Transverse colon (tissue), 4 donors: ENCODE measurements around the gene CD69. TPM values are rescaled to one million over a fixed set of nuclear protein-coding genes. Genes with fewer than 3 reads are reported as not detected.

Source experiments
- DNase-seq: peaks from one replicate; pipeline ENCODE4 v3.0.0-alpha.2; 2019
- H3K27ac ChIP-seq, 4 donors: fragments of 200-600 bp; sonication (generic); 2 replicates each; pipeline ENCODE4 v1.5.1; 2016 to 2018; ENCODE audit warnings: inconsistent platforms in 4 of 4
- H3K27me3 ChIP-seq: fragments of 200-600 bp; sonication (generic); 2 replicates; pipeline ENCODE4 v1.5.1; 2017; ENCODE audit warnings: inconsistent platforms
- H3K36me3 ChIP-seq, 4 donors: fragments of 200-600 bp; sonication (generic); 2 replicates each; pipeline ENCODE4 v1.5.1; 2017 to 2019; ENCODE audit warnings: inconsistent platforms in 4 of 4
- H3K4me1 ChIP-seq, 4 donors: fragments of 200-600 bp; sonication (generic); 2 replicates each; pipeline ENCODE4 v1.5.1; 2017 to 2020; ENCODE audit warnings: inconsistent platforms in 4 of 4
- H3K4me3 ChIP-seq, 4 donors: fragments of 200-600 bp; sonication (generic); 1 replicate in 1 of 4; 2 replicates in 3 of 4; pipeline versions ENCODE4 v1.5.1 to v1.6.1; 2017 to 2019; ENCODE audit warnings: inconsistent platforms in 4 of 4
- H3K9me3 ChIP-seq, 2 donors: fragments of 200-600 bp; sonication (generic); 2 replicates each; pipeline ENCODE4 v1.5.1; 2017 to 2019; ENCODE audit warnings: inconsistent platforms in 2 of 2
- CTCF ChIP-seq, 5 experiments: fragments of 200-600 bp in 3 of 5; fragments of 450-650 bp in 2 of 5; sonication (generic) in 3 of 5; IDR thresholded peaks; 1 replicate in 2 of 5; 2 replicates in 3 of 5; pipeline ENCODE4 v1.5.1; 2016 to 2017; ENCODE audit warnings: antibody characterized with exemption in 5 of 5, inconsistent platforms in 3 of 5, mild to moderate bottlenecking in 2 of 5, moderate library complexity in 1 of 5
- EP300 ChIP-seq: sonication (generic); formaldehyde crosslinking; IDR thresholded peaks from one replicate; pipeline ENCODE4 v1.6.1; 2017; ENCODE audit warnings: antibody characterized with exemption, low read depth
- POLR2A ChIP-seq: fragments of 450-650 bp; IDR thresholded peaks from one replicate; pipeline ENCODE4 v1.6.1; 2016; ENCODE audit warnings: antibody characterized with exemption, mild to moderate bottlenecking, moderate library complexity
- POLR2AphosphoS5 ChIP-seq, 3 donors: sonication (generic); formaldehyde crosslinking; IDR thresholded peaks; one replicate each; pipeline ENCODE4 v1.6.1; 2016; ENCODE audit warnings: antibody characterized with exemption in 3 of 3
- WGBS, 2 donors: methylation state at CpG; one replicate each; pipeline ENCODE4 v1.1.5; 2018; ENCODE audit warnings: low coverage in 1 of 2; 5-methylcytosine and 5-hydroxymethylcytosine counted together
- in situ Hi-C, 4 donors: fragments of 200-750 bp; cut with MboI; loops; one replicate each; pipeline versions ENCODE4 v1.15.0 to v1.15.1; 2017; ENCODE audit warnings: low sequenced_read_pairs in 3 of 4, low pct_ligation_motif_present in 1 of 4, low pct_unique_long_range_greater_than_20kb in 1 of 4
- intact Hi-C: fragments of 100-400 bp; cut with DNase I; formaldehyde crosslinking; loops from one replicate; pipeline ENCODE4 v1.15.1; 2023; ENCODE audit warnings: low total_unique reads
- total RNA-seq, 4 donors: library from RNA; depleted of rRNA; stranded (reverse); fragments of >200 nt; gene quantifications; one replicate each; pipeline ENCODE4 v1.1.0, GENCODE V29; 2016

The CD69 gene
- total RNA-seq, 4 donors from 2014 or later, result 7.8 to 19.2 TPM; not detected in 2

- no peak overlapping the region for H3K4me3 ChIP-seq
- in situ Hi-C loops (loop anchor here in 1 of 4 donors (5.0 kb wide), 1 partner anchor 177 kb away; no protein-coding TSS in a partner anchor), intact Hi-C loops (no loop called here)
- TF ChIP-seq CTCF (IDR thresholded peaks at IDR 0.05), result peak; percentile 73 to 89 (median 85)
- no peak for TF ChIP-seq EP300
- H3K27ac ChIP-seq, result peak overlapping the region in 2 of 4 donors; percentile 19 to 21
- no peaks in the 10 kb centered on the region for H3K9me3 ChIP-seq
- peaks cover 0 to 8% (median 0%) of the 10 kb centered on the region in 4 donors for H3K4me1 ChIP-seq
- WGBS, 2 donors, result 12 to 18% methylated on average over 15 to 20 of the region's 20 CpGs
- H3K36me3 ChIP-seq, result no peaks in the 10 kb centered on the region
- DNase-seq, result peak; percentile 31
- no peaks in the 10 kb centered on the region for H3K27me3 ChIP-seq
Observed at GRCh38 chr12:9750276-9751203, 10.2 kb downstream of the CD69 start.

- WGBS, 2 donors, result 0% methylated on average over 1 of the region's 1 CpG; no CpG with 5 or more reads in 1 of the 2 donors
- TF ChIP-seq CTCF (IDR thresholded peaks at IDR 0.05) (no peak), POLR2A (no peak), POLR2AphosphoS5 (IDR thresholded peaks at IDR 0.05) (no peak)
- H3K27ac ChIP-seq, result no peak overlapping the region
- in situ Hi-C loops (loop anchor here in 3 of 4 donors (5.0 to 10.0 kb wide), 3 partner anchors 48 to 178 kb away; no protein-coding TSS in a partner anchor), intact Hi-C loops (loop anchor here (5.0 kb wide), 1 partner anchor 178 kb away; no protein-coding TSS in a partner anchor)
- no peak for DNase-seq
- H3K36me3 ChIP-seq, result no peaks in the 10 kb centered on the region
- no peak overlapping the region for H3K4me3 ChIP-seq
- H3K27me3 ChIP-seq, result no peaks in the 10 kb centered on the region
- peaks cover 0 to 8% (median 0%) of the 10 kb centered on the region in 4 donors for H3K4me1 ChIP-seq
- no peaks in the 10 kb centered on the region for H3K9me3 ChIP-seq
Observed at GRCh38 chr12:9749640-9750039, 11.1 kb downstream of the CD69 start.

GRCh38 chr12:9745199-9745598, 15.5 kb downstream of the CD69 start:
- Histone ChIP-seq H3K9me3 (no peaks in the 10 kb centered on the region), H3K36me3 (no peaks in the 10 kb centered on the region), H3K27me3 (no peaks in the 10 kb centered on the region), H3K4me1 (peaks cover 0 to 8% (median 0%) of the 10 kb centered on the region in 4 donors), H3K27ac (no peak overlapping the region), H3K4me3 (no peak overlapping the region)
- intact Hi-C loops, result loop anchor here (5.0 kb wide), 1 partner anchor 182 kb away; no protein-coding TSS in a partner anchor
- in situ Hi-C loops, result loop anchor here in 3 of 4 donors (5.0 to 10.0 kb wide), 2 partner anchors 52 to 180 kb away; no protein-coding TSS in a partner anchor
- WGBS, 2 donors, result 56 to 57% methylated on average over 3 of the region's 3 CpGs
- TF ChIP-seq CTCF (IDR thresholded peaks at IDR 0.05) (no peak), POLR2A (no peak), POLR2AphosphoS5 (IDR thresholded peaks at IDR 0.05) (no peak), EP300 (no peak)
- DNase-seq, result no peak

- peaks cover 0 to 10% (median under 1%) of the 10 kb centered on the region in 4 donors for H3K4me1 ChIP-seq
- TF ChIP-seq POLR2AphosphoS5 (IDR thresholded peaks at IDR 0.05) (no peak), CTCF (IDR thresholded peaks at IDR 0.05) (no peak), EP300 (no peak), POLR2A (no peak)
- no peak overlapping the region for H3K4me3 ChIP-seq
- H3K9me3 ChIP-seq, result no peaks in the 10 kb centered on the region
- 46 to 72% methylated on average over 2 to 5 of the region's 5 CpGs for WGBS, 2 donors
- H3K27me3 ChIP-seq, result no peaks in the 10 kb centered on the region
- intact Hi-C loops, result no loop called here
- DNase-seq, result peak; percentile 33
- in situ Hi-C loops, result loop anchor here in 2 of 4 donors (10.0 kb wide), 1 partner anchor 182 kb away; no protein-coding TSS in a partner anchor
- H3K36me3 ChIP-seq, result no peaks in the 10 kb centered on the region
- peak overlapping the region; percentile 33 to 56 (median 46) for H3K27ac ChIP-seq
Observed at GRCh38 chr12:9742661-9743060, 18.0 kb downstream of the CD69 start.
